ENCODE data around the gene BBLN. TPM values are rescaled to one million over a fixed set of nuclear protein-coding genes. Genes with fewer than 3 reads are reported as not detected.

The BBLN gene
- total and polyA plus RNA-seq, 11 donors = 29.9 to 280 (median 47.3) TPM

- ATAC-seq (peak in 1 of 4 donors; percentile 15), DNase-seq (peak in 2 of 5 donors; percentile 16 to 41)
- Histone ChIP-seq H3K27me3 (no peaks in the 10 kb centered on the region), H3K27ac (peak within 1 kb of the TSS in 4 of 12 donors; percentile 1 to 43 (median 29)), H3K4me3 (peak within 1 kb of the TSS in 2 of 12 donors; percentile 7 to 17), H3K4me1 (peaks cover 0 to 23% (median 6%) of the 10 kb centered on the region in 12 donors), H3K9me3 (no peaks in the 10 kb centered on the region), H3K36me3 (no peaks in the 10 kb centered on the region)
- intact Hi-C loops (cut with DNase I) = no loop called here
- WGBS, 4 donors = 40 to 58% (median 54%) methylated on average over 6 to 9 of the region's 9 CpGs
- TF ChIP-seq CTCF (IDR thresholded peaks at IDR 0.05) = no peak
- no peak for TF ChIP-seq POLR2A (IDR thresholded peaks at IDR 0.05)
Measured at GRCh38 chr9:128149001-128149701, 10.9 kb upstream of the BBLN start, which contains the start of gene LCN2. LCN2 (plus strand) TSS chr9:128149453; CDS start chr9:128149526, 73 bp downstream.

GRCh38 chr9:128149951-128150593 lies 10.0 kb upstream of the BBLN start:
- TF ChIP-seq CTCF (IDR thresholded peaks at IDR 0.05) (no peak), POLR2A (IDR thresholded peaks at IDR 0.05) (no peak)
- H3K27ac ChIP-seq = peak overlapping the region in 2 of 12 donors; percentile 17 to 34
- peak in 2 of 5 donors; percentile 7 to 33 for DNase-seq

GRCh38 chr9:128150594-128151308 lies 9.3 kb upstream of the BBLN start:
- Histone ChIP-seq H3K4me3 (peak overlapping the region in 1 of 12 donors; percentile 7), H3K4me1 (peaks cover 0 to 23% (median 6%) of the 10 kb centered on the region in 12 donors), H3K36me3 (no peaks in the 10 kb centered on the region), H3K9me3 (no peaks in the 10 kb centered on the region), H3K27ac (peak overlapping the region in 1 of 12 donors; percentile 34), H3K27me3 (no peaks in the 10 kb centered on the region)
- DNase-seq (peak in 2 of 5 donors; percentile 48 to 56), ATAC-seq (peak; percentile 8 to 44 (median 32))
- intact Hi-C loops (cut with DNase I) = no loop called here
- TF ChIP-seq CTCF (IDR thresholded peaks at IDR 0.05) (peak in 9 of 12 donors; percentile 15 to 38 (median 27)), POLR2A (IDR thresholded peaks at IDR 0.05) (no peak)
- WGBS, 4 donors = 73 to 78% (median 76%) methylated on average over 19 of the region's 19 CpGs

More at GRCh38 chr9:128149951-128150593, 10.0 kb upstream of the BBLN start:
- peak overlapping the region in 2 of 12 donors; percentile 7 to 17 for H3K4me3 ChIP-seq
- 54 to 59% (median 58%) methylated on average over 10 to 11 of the region's 11 CpGs for whole genome bisulfite sequencing, 4 donors
- no peaks in the 10 kb centered on the region for H3K36me3 ChIP-seq
- H3K4me1 ChIP-seq = peaks cover 0 to 23% (median 6%) of the 10 kb centered on the region in 12 donors
- no peaks in the 10 kb centered on the region for H3K9me3 ChIP-seq
- ATAC-seq = no peak
- intact Hi-C loops (cut with DNase I) = no loop called here
- no peaks in the 10 kb centered on the region for H3K27me3 ChIP-seq
